Measurements from ENCODE around the gene DDX4.
"Not testable (repeated sequence)": the region's sequence is repeated elsewhere in the genome, so short reads cannot be mapped to it uniquely, and the experiment has no call there.

Gene DDX4

GRCh38 chr5:55737793-55738192 lies at the start of gene DDX4:
Gene DDX4, plus strand, starts transcription at chr5:55738061. Its CDS starts 903 bp downstream, at chr5:55738964.
- Histone ChIP-seq H3K9ac (no peak within 1 kb of the TSS), H3K27ac (no peak within 1 kb of the TSS), H3K4me2 (no peak within 1 kb of the TSS), H3K4me1 (no peaks in the 10 kb centered on the region), H3K36me3 (no peaks in the 10 kb centered on the region), H3K4me3 (no peak within 1 kb of the TSS), H3K27me3 (no peaks in the 10 kb centered on the region), H4K20me1 (no peaks in the 10 kb centered on the region), H3K9me3 (replicated peaks in 1 of 11) (peaks cover 9 to 20% (median 18%) of the 10 kb centered on the region in 11 experiments; a peak in 20 of 22 replicates)
- TF ChIP-seq Cebpa-rat (IDR thresholded peaks at IDR 0.05): no peak

GRCh38 chr5:55691265-55692105 lies 46.4 kb upstream of the DDX4 start:
- no peak overlapping the region for H3K27ac ChIP-seq
- no peak overlapping the region for H3K9ac ChIP-seq

GRCh38 chr5:55692106-55692417 lies 45.8 kb upstream of the DDX4 start:
- Histone ChIP-seq H3K27ac (no peak overlapping the region), H3K9ac (no peak overlapping the region), H3K36me3 (peaks cover under 1 to 10% (median 5%) of the 10 kb centered on the region in 11 experiments; a peak in 21 of 22 replicates), H4K20me1 (peaks cover 0 to 15% (median 6%) of the 10 kb centered on the region in 11 experiments; a peak in 8 of 22 replicates), H3K4me3 (no peak overlapping the region), H3K4me1 (peaks cover 0 to 9% (median 2%) of the 10 kb centered on the region in 10 experiments; a peak in 6 of 20 replicates), H3K4me2 (no peak overlapping the region), H3K9me3 (replicated peaks in 1 of 11) (peaks cover 1 to 2% (median 2%) of the 10 kb centered on the region in 11 experiments; a peak in 19 of 22 replicates), H3K27me3 (no peaks in the 10 kb centered on the region)
- no peak for TF ChIP-seq Cebpa-rat (IDR thresholded peaks at IDR 0.05)

More at GRCh38 chr5:55691265-55692105, 46.4 kb upstream of the DDX4 start:
- H3K4me1 ChIP-seq: peaks cover 0 to 9% (median 2%) of the 10 kb centered on the region in 10 experiments; a peak in 6 of 20 replicates
- H3K36me3 ChIP-seq: peaks cover 0 to 8% (median 4%) of the 10 kb centered on the region in 11 experiments; a peak in 7 of 22 replicates
- no peaks in the 10 kb centered on the region for H3K27me3 ChIP-seq
- peaks cover 0 to 15% (median 6%) of the 10 kb centered on the region in 11 experiments; a peak in 8 of 22 replicates for H4K20me1 ChIP-seq
- H3K4me2 ChIP-seq: peak overlapping the region in 2 of 11 experiments; percentile 16 to 40; a peak in 5 of 22 replicates
- TF ChIP-seq Cebpa-rat (IDR thresholded peaks at IDR 0.05): peak in 4 of 11 experiments; percentile 15 to 46 (median 23); a peak in 4 of 22 replicates
- no peaks in the 10 kb centered on the region for H3K9me3 ChIP-seq (replicated peaks in 1 of 11)
- no peak overlapping the region for H3K4me3 ChIP-seq

GRCh38 chr5:55692509-55692908 lies 45.4 kb upstream of the DDX4 start:
- TF ChIP-seq Cebpa-rat (IDR thresholded peaks at IDR 0.05): no peak
- H3K9ac ChIP-seq: no peak overlapping the region

GRCh38 chr5:55694152-55694830 lies 43.6 kb upstream of the DDX4 start:
- Histone ChIP-seq H3K36me3 (peaks cover 14 to 32% (median 19%) of the 10 kb centered on the region in 11 experiments), H3K4me2 (no peak overlapping the region), H3K4me1 (peaks cover 0 to 14% (median 2%) of the 10 kb centered on the region in 10 experiments; a peak in 6 of 20 replicates), H3K9me3 (replicated peaks in 1 of 11) (peaks cover 5 to 16% (median 10%) of the 10 kb centered on the region in 11 experiments; a peak in 19 of 22 replicates), H3K4me3 (no peak overlapping the region), H4K20me1 (peaks cover 0 to 15% (median 6%) of the 10 kb centered on the region in 11 experiments; a peak in 8 of 22 replicates), H3K27me3 (no peaks in the 10 kb centered on the region), H3K27ac (no peak overlapping the region), H3K9ac (no peak overlapping the region)
- TF ChIP-seq Cebpa-rat (IDR thresholded peaks at IDR 0.05): no peak

More at GRCh38 chr5:55692509-55692908, 45.4 kb upstream of the DDX4 start:
- no peaks in the 10 kb centered on the region for H3K27me3 ChIP-seq
- H3K4me1 ChIP-seq: peaks cover 0 to 9% (median 2%) of the 10 kb centered on the region in 10 experiments; a peak in 6 of 20 replicates
- no peak overlapping the region for H3K27ac ChIP-seq
- H3K36me3 ChIP-seq: peaks cover 5 to 14% (median 9%) of the 10 kb centered on the region in 11 experiments; a peak in 21 of 22 replicates
- no peak overlapping the region for H3K4me2 ChIP-seq
- H4K20me1 ChIP-seq: peaks cover 0 to 15% (median 6%) of the 10 kb centered on the region in 11 experiments; a peak in 8 of 22 replicates
- no peak overlapping the region for H3K4me3 ChIP-seq
- peaks cover 5 to 7% (median 6%) of the 10 kb centered on the region in 11 experiments; a peak in 19 of 22 replicates for H3K9me3 ChIP-seq (replicated peaks in 1 of 11)

- H4K20me1 ChIP-seq, H3K9ac ChIP-seq, H3K27ac ChIP-seq, H3K4me2 ChIP-seq, H3K27me3 ChIP-seq, H3K4me3 ChIP-seq: not testable (repeated sequence)
- H3K36me3 ChIP-seq: peaks cover 21 to 56% (median 30%) of the 10 kb centered on the region in 11 experiments
- H3K9me3 ChIP-seq (replicated peaks in 1 of 11): peaks cover 5 to 26% (median 15%) of the 10 kb centered on the region in 11 experiments; a peak in 19 of 22 replicates
- H3K4me1 ChIP-seq: peaks cover 0 to 16% (median 0%) of the 10 kb centered on the region in 10 experiments; a peak in 5 of 20 replicates
Observed at GRCh38 chr5:55696704-55697103, 41.2 kb upstream of the DDX4 start.

GRCh38 chr5:55699041-55699688 lies 38.7 kb upstream of the DDX4 start:
- Histone ChIP-seq H3K4me1 (peaks cover 0 to 30% (median 3%) of the 10 kb centered on the region in 10 experiments; a peak in 10 of 20 replicates), H3K27ac (no peak overlapping the region), H3K9ac (no peak overlapping the region), H4K20me1 (no peaks in the 10 kb centered on the region), H3K27me3 (no peaks in the 10 kb centered on the region), H3K4me2 (peak overlapping the region in 2 of 11 experiments; percentile 24 to 52; a peak in 1 of 22 replicates), H3K36me3 (peaks cover 20 to 56% (median 37%) of the 10 kb centered on the region in 11 experiments), H3K9me3 (replicated peaks in 1 of 11) (peaks cover 5 to 26% (median 15%) of the 10 kb centered on the region in 11 experiments; a peak in 19 of 22 replicates), H3K4me3 (no peak overlapping the region)
- TF ChIP-seq Cebpa-rat (IDR thresholded peaks at IDR 0.05): no peak

GRCh38 chr5:55700745-55701144 lies 37.1 kb upstream of the DDX4 start:
- Histone ChIP-seq H3K9ac (no peak overlapping the region), H3K27me3 (no peaks in the 10 kb centered on the region), H4K20me1 (no peaks in the 10 kb centered on the region), H3K9me3 (replicated peaks in 1 of 11) (peaks cover 5 to 26% (median 15%) of the 10 kb centered on the region in 11 experiments; a peak in 19 of 22 replicates), H3K36me3 (peaks cover 19 to 56% (median 37%) of the 10 kb centered on the region in 11 experiments; a peak in 21 of 22 replicates), H3K4me3 (no peak overlapping the region), H3K4me2 (no peak overlapping the region), H3K4me1 (peaks cover 0 to 30% (median 3%) of the 10 kb centered on the region in 10 experiments; a peak in 10 of 20 replicates), H3K27ac (no peak overlapping the region)
- no peak for TF ChIP-seq Cebpa-rat (IDR thresholded peaks at IDR 0.05)
